Subcutaneous adipose tissue (tissue), 4 donors: ENCODE results near the gene SET. TPM values are rescaled to one million over a fixed set of nuclear protein-coding genes. Genes with fewer than 3 reads are reported as not detected.

Experiments
- total RNA-seq, 4 donors: library from RNA; depleted of rRNA; stranded (reverse); fragments of >200 nt; gene quantifications; one replicate each; pipeline ENCODE4 v1.1.0, GENCODE V29; 2016
- TF ChIP-seq, protein P1 (sequence below): fragments of 450-650 bp; IDR thresholded peaks from one replicate; pipeline ENCODE4 v1.5.1; 2016; ENCODE audit warnings: low read depth, mild to moderate bottlenecking, control low read depth, antibody characterized with exemption, moderate library complexity

Gene SET
- total RNA-seq, 4 donors from 2014 or later = 116 to 160 (median 146) TPM

DNA sequence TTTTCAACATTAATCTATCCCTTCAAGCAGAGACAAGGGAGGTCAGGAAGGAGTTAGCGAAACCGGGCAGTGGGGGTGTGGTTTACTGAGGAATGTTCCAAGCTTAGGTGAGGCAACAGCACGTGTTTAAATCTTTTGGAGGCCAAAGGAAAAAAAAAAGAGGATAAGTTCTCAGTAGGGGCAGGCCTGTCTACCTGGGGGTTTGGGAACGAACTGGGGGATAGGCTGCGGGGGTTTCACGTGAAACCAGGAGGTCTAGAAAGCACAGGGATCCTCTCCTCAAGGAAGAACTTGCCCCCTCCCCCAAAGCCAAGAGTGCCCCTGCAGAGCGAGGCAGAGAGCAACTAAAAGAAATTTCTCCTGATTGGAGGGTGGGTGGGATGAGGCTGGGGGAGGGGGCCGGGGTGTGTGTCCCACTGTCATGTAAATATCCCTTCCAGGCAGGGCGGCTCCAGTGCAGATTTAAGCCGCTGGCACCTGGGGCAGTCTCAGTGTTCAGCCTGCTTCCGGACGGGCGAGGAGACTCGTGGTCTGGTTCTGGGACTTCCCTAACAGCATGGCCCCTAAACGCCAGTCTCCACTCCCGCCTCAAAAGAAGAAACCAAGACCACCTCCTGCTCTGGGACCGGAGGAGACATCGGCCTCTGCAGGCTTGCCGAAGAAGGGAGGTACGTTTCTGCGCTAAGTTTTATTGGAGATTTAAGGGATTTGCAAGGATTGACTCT lies 5.5 kb upstream of the SET start:
- TF ChIP-seq, protein P1, sequence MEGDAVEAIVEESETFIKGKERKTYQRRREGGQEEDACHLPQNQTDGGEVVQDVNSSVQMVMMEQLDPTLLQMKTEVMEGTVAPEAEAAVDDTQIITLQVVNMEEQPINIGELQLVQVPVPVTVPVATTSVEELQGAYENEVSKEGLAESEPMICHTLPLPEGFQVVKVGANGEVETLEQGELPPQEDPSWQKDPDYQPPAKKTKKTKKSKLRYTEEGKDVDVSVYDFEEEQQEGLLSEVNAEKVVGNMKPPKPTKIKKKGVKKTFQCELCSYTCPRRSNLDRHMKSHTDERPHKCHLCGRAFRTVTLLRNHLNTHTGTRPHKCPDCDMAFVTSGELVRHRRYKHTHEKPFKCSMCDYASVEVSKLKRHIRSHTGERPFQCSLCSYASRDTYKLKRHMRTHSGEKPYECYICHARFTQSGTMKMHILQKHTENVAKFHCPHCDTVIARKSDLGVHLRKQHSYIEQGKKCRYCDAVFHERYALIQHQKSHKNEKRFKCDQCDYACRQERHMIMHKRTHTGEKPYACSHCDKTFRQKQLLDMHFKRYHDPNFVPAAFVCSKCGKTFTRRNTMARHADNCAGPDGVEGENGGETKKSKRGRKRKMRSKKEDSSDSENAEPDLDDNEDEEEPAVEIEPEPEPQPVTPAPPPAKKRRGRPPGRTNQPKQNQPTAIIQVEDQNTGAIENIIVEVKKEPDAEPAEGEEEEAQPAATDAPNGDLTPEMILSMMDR = no peak

DNA sequence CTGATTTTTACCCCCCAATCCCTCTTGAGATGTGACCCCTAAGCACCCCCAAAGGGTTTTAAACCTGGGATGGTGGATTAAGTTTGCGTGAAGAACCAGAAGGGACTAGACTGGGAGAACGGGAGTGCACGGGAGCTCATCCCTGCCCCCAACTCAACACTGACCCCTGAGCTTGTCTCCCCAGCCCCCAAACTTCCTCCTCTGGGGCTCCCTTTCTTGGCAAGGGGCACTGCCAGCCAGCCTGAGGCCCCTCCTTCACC lies 5.0 kb upstream of the SET start:
- TF ChIP-seq, protein P1 = no peak

DNA sequence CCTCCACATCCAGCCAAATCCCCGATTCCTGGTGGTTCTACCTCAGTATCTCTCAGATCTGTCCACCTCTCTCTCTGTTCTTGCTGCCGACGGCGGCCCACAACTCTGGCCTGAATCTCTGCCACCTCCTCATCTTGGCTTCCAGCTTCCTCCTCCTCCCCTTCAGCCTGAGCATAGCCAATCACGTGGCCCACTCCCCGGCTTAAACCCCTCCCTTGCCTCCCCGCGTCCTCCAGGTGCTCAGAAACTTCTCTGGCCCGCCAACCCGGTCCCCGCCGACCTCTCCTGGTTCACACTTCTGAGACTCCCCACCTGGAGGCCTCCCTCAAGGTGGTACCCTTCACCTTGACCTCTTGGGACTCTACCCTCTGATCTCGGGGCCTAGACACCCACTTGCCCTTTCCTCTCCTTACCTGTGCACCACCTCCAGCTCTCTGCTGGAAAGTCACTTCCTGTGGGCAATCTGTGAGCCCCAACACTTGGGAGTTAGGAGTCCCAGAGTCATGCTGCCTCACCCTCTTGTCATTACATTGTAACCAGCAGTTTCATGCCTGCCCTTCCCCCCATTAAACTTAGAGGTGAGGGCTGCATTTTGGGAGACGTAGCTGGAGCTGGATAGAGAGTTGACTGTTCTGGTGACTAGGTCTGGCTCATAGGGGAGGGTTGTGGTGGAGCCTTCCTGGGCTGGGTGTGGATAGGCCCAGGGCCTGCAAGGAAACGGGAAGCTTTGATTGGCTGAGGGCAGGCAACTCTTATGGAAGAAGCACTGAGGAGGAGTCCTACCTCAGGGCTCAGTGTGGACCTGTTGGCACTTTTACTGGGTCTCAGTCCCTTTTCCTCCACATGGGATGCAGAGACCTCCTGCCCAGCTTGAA lies 4.5 kb upstream of the SET start:
- TF ChIP-seq, protein P1 = no peak

DNA sequence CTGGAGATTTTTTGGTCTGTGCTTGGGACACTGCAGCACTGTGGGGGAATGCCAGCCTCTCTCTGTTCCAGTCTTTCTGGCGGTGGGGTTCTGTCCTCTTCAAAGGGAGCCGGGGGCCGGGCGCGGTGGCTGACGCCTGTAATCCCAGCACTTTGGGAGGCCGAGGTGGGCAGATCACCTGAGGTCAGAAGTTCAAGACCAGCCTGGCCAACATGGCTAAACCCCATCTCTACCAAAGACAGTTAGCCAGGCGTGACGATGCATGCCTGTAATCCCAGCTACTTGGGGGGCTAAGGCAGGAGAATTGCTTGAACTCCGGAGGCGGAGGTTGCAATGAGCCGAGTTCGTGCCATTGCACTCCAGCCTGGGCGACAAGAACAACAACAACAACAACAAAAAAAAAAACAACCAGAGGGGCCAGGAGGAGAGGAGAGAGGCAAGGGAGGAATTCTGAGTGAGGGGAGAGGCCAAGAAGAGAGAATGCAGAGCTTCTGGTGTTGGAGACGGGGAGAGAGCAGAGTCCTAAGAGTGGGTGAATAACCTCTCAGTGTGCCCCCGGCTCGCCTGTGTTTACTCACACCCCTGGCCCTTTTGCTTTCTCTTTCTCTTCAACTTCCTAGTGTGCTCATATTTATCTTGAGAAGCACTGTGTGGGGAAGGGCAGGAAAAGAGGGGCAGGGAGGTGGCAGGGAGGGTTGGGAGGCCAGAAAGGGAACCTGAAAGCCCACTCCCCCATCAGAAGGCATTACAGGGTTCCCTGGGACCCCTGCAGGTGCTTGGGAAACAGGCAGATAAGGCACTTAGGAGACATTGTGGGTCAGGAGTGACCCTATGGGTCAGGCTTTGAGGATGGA lies 3.2 kb upstream of the SET start:
- TF ChIP-seq, protein P1 = no peak

DNA sequence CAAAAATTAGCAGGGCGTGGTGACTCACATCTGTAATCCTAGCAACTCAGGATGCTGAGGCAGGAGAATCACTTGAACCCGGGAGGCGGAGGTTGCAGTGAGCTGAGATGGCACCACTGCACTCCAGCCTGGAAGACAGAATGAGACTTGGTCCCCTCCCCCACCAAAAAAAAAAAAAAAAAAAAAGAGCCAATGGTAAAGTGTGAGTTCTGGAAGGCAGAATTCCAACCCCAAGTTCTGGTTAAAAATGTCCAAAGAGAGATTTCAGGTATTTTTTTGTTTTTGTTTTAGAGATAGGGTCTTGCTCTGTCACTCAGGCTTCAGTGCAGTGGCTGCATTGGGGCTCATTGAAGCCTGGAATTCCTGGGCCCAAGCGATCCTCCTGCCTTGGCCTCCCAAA lies 1.6 kb upstream of the SET start:
- TF ChIP-seq, protein P1 = no peak

DNA sequence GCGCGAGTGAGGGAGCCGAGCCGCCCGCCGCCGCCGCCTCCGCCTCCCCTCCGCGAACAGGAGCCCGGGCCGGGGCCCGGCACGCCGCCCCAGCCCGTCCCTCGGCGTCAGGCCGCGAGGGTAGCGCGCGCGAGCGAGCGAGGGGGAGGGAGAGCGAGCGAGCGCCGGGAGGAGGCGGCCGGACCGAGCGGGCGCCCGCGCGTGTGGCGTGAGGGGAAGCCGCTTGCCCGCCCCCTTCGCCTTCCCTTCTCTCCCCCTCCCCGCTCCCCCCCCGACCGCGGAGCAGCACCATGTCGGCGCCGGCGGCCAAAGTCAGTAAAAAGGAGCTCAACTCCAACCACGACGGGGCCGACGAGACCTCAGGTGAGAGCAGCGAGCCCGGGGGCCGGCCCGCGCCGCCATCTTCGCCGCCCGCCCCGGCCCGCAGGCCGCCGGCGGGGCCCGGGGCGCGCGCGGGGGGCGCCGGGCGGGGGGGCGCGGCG lies 312 bp downstream of the SET start:
- TF ChIP-seq, protein P1 = no peak
